ENCODE results near the gene ZNF778. TPM values are rescaled to one million over a fixed set of nuclear protein-coding genes. Genes with fewer than 3 reads are reported as not detected.

ZNF778 gene
- total RNA-seq, 2 experiments from 2014 or later: 4.3 to 6.2 TPM

DNA sequence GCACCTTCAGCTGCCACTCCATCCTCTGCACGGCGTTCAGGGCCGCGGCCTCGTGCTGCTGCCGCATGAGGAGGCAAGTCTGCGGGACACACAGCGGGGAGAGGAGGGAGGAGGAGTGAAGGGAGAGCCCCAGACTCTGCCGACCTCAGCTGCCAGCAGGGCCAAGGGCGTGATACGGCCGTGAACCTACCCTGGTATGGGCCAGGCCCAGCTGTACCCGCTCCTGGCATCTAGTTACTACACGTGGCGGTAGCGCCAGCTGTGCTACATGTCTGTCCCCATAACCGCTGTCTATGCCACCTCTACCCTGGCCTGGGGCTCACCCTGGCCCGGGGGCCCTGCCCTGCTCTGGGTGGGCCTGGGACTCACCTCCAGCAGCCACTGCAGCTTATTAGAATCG lies 51.1 kb downstream of the ZNF778 start:
- H3K27me3 Mint-ChIP-seq: no peaks in the 10 kb centered on the region
- no peaks in the 10 kb centered on the region for H3K4me1 Mint-ChIP-seq (ENCODE audit: low read depth)
- TF ChIP-seq, protein P1, sequence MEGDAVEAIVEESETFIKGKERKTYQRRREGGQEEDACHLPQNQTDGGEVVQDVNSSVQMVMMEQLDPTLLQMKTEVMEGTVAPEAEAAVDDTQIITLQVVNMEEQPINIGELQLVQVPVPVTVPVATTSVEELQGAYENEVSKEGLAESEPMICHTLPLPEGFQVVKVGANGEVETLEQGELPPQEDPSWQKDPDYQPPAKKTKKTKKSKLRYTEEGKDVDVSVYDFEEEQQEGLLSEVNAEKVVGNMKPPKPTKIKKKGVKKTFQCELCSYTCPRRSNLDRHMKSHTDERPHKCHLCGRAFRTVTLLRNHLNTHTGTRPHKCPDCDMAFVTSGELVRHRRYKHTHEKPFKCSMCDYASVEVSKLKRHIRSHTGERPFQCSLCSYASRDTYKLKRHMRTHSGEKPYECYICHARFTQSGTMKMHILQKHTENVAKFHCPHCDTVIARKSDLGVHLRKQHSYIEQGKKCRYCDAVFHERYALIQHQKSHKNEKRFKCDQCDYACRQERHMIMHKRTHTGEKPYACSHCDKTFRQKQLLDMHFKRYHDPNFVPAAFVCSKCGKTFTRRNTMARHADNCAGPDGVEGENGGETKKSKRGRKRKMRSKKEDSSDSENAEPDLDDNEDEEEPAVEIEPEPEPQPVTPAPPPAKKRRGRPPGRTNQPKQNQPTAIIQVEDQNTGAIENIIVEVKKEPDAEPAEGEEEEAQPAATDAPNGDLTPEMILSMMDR (IDR thresholded peaks at IDR 0.05): no peak
- no peaks in the 10 kb centered on the region for H3K9me3 Mint-ChIP-seq
- peaks cover 32% of the 10 kb centered on the region for H3K36me3 Mint-ChIP-seq (ENCODE audit: low read depth)
- no peak overlapping the region for H3K4me3 Mint-ChIP-seq
- intact Hi-C loops (cut with micrococcal nuclease): no loop called here
- DNase-seq (no peak), ATAC-seq (no peak)
- POLR2A ChIA-PET: no interaction called here
- H3K27ac Mint-ChIP-seq: no peak overlapping the region
- CTCF ChIA-PET: no interaction called here

DNA sequence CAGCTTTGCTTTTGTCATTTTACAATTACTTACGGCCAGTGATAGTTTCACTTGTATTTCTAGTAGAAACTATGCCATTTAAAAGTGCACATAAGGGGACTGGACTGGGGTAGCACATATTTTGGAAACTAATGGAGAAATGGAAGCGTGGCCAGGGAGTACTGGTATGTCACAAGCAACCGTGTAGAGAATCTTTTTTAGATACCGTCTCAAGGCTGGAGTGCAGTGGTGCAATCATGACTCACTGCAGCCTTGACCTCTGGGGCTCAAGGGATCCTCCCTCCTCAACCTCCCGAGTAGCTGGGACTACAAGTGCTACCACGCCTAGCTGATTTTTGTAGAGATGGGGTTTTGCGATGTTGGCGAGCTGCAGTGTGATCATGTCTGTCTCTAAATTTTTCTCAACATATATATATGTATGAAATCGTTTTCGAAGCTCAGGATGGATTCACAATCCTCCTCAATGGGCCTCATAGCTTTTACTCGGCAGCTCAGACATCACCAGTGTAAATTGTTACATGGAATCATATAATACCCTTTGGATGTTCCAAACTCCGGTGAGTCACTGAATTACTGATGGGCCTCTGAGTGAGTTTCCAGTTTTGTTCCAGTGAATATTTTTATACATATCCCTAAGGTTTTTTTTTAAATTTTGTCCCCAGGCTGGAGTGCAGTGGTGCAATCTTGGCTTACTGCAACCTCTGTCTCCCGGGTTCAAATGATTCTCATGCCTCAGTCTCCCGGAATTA lies 51.7 kb downstream of the ZNF778 start:
- CTCF ChIA-PET: interaction anchor here (0.8 kb wide), 1 partner anchor 20 kb away, joined by 3 read pairs; no protein-coding TSS in a partner anchor
- Mint-ChIP-seq H3K36me3 (ENCODE audit: low read depth) (peaks cover 37% of the 10 kb centered on the region), H3K27ac (no peak overlapping the region), H3K27me3 (no peaks in the 10 kb centered on the region), H3K4me1 (ENCODE audit: low read depth) (no peaks in the 10 kb centered on the region), H3K4me3 (no peak overlapping the region), H3K9me3 (no peaks in the 10 kb centered on the region)
- intact Hi-C loops (cut with micrococcal nuclease): no loop called here
- POLR2A ChIA-PET: interaction anchor here (0.8 kb wide), 1 partner anchor 18 kb away, joined by 3 read pairs; no protein-coding TSS in a partner anchor
- DNase-seq (no peak), ATAC-seq (no peak)
- TF ChIP-seq, protein P1 (IDR thresholded peaks at IDR 0.05): no peak

DNA sequence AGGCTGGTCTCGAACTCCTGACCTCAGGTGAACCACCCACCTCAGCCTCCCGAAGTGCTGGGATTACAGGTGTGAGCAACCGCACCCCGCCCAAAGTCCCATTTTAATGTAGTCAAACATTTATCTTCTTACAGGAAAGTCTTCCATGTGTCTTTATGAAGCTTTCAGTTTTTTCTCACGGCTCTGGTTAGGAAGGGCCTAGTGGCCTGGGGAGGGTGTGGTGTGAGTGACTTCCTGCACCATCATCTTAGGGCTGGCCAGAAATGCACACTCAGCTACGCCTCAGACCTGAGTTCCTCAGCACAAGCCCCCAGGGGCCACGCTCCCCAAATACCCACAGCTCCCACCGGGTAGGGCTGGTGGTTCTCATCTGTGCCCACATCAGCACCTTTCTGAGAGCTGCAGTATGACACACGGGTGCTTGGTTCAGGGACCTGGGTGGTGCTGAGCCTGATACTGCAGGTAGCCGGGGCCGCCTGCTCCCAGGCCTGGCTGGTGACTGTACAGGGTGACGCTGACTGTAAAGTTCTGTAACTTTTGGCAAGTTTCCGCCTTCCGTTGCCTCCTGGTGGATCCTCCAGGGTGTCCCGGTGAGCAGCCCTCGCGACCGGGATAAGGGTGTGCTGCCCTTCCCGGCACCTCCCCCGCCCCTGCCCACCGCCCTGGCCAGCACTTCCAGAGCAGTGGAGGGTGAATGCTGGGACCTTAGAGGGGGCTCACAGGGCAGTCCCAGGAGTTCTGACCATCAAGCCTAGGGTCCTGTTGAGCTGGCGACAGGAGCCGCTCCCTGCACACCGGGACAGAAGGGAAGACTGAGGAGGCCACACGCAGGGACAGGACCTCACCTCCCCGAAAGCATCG lies 52.5 kb downstream of the ZNF778 start:
- POLR2A ChIA-PET: interaction anchor here (0.8 kb wide), 1 partner anchor 17 kb away, joined by 3 read pairs; no protein-coding TSS in a partner anchor
- Mint-ChIP-seq H3K27ac (no peak overlapping the region), H3K9me3 (no peaks in the 10 kb centered on the region), H3K27me3 (no peaks in the 10 kb centered on the region), H3K4me3 (no peak overlapping the region), H3K36me3 (ENCODE audit: low read depth) (peaks cover 37% of the 10 kb centered on the region), H3K4me1 (ENCODE audit: low read depth) (no peaks in the 10 kb centered on the region)
- TF ChIP-seq, protein P1 (IDR thresholded peaks at IDR 0.05): no peak
- CTCF ChIA-PET: interaction anchor here (0.8 kb wide), 1 partner anchor 19 kb away, joined by 3 read pairs; no protein-coding TSS in a partner anchor
- intact Hi-C loops (cut with micrococcal nuclease): no loop called here
- ATAC-seq (no peak), DNase-seq (no peak)

DNA sequence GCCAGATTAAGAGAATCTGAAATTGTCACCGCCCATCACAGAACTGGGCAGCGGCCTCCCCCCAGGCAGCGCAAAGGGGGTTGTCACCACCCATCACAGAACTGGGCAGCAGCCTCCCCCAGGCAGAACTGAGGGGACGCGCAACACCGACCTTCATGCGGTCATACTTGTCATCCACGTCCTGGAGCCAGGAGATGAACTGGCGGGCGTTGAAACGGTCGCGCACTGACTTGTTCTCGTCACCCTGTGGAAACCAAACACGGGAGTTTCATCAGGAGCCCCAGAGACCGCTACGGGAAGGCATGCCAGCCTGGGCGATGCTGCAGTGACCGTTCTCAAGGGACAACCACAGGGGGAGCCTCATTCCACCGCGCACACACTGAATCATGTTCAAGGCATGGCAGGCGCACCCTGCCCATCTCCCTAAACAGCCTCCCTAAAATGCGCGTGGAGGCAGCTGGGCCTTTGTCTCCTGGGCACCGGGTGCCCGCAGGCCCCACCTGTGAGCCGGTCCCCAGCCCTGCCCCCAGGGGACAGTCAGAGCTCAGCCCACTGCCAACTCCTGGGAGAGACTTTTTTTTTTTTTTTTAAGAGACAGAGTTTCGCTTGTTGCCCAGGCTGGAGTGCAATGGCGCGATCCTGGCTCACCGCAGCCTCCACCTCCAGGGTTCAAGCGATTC lies 53.3 kb downstream of the ZNF778 start:
- CTCF ChIA-PET: interaction anchor here (1.1 kb wide), 1 partner anchor 44 kb away, joined by 5 read pairs; no protein-coding TSS in a partner anchor
- peaks cover 43% of the 10 kb centered on the region for H3K36me3 Mint-ChIP-seq (ENCODE audit: low read depth)
- POLR2A ChIA-PET: no interaction called here
- H3K9me3 Mint-ChIP-seq: no peaks in the 10 kb centered on the region
- TF ChIP-seq, protein P1 (IDR thresholded peaks at IDR 0.05): no peak
- no peak overlapping the region for H3K4me3 Mint-ChIP-seq
- no peak overlapping the region for H3K27ac Mint-ChIP-seq
- no peaks in the 10 kb centered on the region for H3K4me1 Mint-ChIP-seq (ENCODE audit: low read depth)
- H3K27me3 Mint-ChIP-seq: no peaks in the 10 kb centered on the region
- intact Hi-C loops (cut with micrococcal nuclease): no loop called here
- DNase-seq: no peak
- no peak for ATAC-seq

Data from activated CD8-positive, alpha-beta T cell treated with anti-CD3 and anti-CD28 coated beads for 36 hours (primary cell).